COLO668 (cell line): ENCODE data around the gene DGKQ.
"Not testable (repeated sequence)": the region's sequence is repeated elsewhere in the genome, so short reads cannot be mapped to it uniquely, and the experiment has no call there.

Source experiments
- DNase-seq: peaks from one replicate; lab custom pipeline; 2025; ENCODE audit not compliant: unreplicated experiment; lab: John Stamatoyannopoulos, UW

Gene DGKQ

DNA sequence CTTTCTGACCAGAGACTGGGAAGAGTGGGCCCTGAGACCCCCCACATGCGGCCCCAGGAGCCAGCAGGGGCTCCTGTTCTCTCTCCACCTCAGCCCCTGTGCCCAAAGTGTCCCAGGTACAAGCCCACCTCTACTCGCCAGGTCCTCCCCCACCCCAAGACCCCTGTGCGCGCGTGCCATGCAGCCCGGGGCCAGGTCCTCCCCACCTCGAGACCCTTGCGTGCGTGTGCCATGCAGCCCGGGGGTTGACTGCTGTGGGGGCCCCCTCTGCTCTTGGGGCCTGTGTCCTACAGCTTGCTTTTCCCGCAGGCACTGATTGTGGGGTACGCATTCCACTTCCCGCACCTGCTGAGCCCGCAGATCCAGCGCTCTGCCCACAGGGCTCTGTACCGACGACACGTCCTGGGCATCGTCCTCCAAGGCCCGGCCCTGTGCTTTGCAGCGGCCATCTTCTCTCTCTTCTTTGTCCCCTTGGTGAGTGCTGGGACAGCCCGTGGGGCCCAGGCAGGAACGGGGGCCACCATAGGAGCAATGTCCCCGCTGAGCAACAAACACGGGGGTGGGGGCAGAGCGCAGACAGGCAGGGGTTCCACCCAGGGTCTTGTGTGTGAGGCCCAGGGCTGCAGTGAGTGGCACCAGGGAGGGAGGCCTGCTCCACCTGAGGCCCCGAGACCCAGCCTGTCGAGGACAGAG lies 20.3 kb downstream of the DGKQ start:
- DNase-seq: no peak

DNA sequence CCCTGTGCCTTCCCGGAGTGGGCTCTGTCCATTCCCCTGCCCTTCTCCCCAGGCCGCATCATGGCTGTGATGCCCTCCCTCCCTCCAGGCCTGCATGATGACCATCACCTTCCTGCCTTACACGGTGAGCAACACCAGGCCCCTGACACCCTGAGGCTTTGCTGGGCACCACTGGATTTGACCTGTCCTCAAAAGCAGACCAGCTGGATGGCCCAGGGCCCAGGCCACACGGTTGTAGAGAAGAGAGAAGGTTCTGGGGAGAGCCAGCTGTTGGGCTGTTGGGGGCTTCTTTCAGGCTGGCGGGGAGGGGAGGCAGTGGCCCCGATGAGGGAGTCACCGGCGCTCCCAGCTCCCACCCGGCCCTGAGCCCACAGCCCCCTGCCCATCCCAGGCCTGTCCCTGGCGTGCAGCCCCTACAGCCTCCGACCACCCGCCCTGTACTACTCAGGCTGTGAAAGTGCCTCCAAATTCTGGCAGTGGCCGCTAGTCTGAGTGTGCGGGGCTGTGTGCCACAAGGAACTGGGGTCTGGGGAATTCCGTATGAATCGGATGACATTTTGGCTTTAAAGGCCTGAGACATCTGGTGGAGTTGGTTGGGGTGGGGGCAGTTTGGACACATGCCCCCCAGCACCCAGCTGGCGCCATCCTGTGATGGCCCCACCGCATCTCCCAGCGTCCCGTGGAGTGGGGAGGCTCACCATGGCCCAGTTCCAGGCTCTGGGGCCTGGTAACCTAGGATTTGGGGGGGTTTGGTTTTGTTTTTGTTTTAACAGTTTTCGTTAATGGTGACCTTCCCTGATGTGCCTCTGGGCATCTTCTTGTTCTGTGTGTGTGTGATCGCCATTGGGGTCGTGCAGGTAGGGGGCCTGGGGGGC lies 21.5 kb downstream of the DGKQ start:
- DNase-seq: no peak

DNA sequence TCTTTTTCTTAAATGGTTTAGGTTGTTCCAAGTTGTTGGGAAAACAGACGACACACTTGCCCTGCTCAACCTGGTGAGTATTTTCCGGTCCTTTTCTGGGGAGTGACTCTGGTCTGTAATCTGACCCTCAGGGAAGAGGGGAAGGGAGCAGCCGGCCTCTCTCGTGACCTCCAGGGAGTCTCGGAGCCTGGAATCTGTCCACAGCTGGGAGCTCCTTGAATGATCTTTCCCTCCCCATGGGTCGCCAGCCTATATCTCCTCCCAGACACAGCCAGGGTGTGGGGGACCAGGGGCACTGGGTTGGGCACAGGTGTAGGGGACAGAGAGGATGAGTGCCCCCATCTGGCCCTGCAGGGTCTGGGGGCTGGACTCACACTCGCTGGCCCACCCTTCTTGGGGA lies 22.2 kb downstream of the DGKQ start:
- no peak for DNase-seq

DNA sequence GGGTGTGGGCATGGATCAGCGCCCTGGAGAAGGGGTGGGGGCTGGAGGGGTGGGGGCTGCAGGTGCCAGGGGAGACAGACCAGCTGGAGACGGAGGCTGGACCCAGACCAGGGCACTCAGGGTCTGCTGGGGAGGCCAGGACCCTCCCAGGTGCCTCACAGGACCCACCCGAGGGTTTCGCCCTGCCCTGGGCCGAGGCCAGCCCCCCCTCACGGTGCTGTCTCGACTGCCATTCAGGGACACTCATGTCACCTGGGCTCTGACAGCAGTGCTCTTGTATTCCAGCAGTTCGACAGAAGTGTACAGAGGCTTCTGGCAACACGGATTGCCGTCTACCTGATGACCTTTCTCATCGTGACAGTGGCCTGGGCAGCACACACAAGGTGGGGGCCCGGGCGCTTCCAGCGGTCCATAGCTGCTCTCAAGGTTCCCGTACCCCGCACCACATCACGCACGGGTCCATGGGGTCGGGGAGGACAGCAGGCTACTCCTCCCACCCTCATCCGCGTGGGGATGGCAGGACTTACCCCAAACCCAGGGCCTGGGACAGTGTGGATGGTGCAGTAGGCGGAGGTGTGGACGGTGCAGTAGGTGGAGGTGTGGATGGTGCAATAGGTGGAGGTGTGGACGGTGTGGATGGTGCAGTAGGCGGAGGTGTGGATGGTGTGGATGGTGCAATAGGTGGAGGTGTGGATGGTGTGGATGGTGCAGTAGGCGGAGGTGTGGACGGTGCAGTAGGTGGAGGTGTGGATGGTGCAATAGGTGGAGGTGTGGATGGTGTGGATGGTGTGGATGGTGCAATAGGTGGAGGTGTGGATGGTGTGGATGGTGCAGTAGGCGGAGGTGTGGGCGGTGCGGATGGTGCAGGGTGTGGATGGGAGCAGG lies 23.0 kb downstream of the DGKQ start:
- no peak for DNase-seq

DNA sequence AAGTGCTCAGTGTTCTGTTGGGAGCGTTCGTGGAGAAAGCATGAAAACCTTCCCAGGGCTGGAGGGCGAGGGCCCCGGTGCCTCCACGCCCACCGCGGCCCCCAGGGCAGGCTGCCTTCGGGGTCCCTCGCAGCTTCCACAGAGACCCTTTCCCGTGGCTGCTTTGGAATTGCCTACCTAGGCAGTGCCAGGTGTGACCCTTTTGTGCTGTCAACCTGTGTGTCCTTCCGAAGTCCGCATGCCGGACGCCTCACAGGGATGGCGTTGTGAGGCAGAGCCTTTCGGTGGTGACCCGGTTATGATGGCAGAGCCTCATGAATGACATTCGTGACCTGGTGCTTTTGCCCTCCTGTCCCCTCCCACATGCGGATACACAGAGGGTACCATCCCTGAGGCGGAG lies 23.7 kb downstream of the DGKQ start:
- DNase-seq: no peak

DNA sequence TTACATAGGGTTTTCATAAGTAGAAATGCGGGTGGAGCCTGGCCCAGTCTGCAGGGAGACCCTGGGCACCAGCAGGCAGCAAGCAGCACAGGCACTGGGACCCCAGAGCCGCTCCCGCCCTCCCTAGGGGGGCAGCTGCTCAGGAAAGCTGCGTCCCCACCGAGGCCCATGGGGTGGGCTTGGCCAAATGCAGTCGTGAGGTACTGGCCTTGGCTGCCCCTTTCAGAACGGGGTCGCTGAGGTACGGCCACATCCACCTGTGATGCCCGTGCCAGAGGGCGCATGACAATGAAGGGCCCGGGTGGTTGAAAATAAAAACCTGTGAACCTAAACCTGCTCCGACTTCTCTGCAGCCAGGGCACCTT lies 24.5 kb downstream of the DGKQ start:
- no peak for DNase-seq

DNA sequence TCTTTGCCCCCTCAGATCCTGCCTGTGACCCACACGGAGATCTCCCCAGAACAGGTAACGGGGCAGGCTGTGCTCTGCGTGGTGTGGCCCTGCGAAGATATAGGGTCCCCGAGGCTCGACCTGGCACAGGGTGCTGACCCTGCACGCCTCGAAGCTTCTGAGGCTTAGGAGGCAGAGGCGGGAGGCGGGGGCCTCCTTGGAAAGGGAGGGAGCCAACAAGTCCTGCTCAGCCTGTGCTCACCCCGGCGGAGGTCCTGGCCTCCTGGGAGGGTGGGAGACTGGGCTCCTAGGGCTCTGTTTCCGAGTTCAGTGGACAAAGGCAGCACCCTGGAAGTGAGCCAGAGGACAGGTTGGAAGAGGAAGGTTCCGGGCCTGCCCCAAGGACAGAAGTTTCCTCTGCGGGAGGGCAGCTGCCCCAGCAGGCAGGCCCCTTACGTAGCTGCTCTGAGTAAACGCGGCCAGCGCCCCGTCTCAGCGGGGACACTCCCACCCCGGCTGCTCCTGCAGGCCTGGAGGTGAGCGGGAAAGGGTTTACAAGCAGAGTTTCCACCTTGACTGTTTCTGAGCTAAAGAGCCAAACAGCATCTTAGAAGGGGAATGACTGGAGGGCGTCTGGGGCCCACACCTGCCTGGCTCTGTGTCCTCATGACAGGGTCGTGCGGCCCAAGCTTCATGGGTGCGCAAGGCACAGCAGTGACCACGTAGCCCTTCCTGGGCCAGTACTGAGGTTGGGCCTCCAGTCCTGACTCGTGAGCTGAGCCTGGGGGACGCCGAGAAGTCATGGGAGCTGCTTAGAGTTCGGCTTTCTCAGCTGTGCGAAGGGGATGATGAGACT lies 25.1 kb downstream of the DGKQ start:
- DNase-seq: no peak

DNA sequence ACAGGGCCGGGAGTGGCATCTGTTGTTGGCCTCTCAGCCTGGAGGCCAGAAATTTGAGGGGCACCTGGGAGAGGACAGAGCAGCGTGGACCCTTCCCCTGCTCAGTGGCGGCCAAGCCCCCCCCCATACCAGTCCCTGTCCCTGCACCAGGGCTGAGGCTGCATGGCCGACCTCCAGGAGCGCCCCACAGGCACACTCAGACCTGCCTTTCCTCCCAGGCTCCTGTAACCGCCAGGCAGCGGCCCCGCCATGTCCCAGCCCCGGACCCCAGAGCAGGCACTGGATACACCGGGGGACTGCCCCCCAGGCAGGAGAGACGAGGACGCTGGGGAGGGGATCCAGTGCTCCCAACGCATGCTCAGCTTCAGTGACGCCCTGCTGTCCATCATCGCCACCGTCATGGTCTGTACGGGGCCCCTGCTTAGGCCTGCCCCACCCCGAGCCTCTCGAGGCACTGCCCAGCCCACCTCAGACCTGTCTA lies 25.8 kb downstream of the DGKQ start:
- no peak for DNase-seq

DNA sequence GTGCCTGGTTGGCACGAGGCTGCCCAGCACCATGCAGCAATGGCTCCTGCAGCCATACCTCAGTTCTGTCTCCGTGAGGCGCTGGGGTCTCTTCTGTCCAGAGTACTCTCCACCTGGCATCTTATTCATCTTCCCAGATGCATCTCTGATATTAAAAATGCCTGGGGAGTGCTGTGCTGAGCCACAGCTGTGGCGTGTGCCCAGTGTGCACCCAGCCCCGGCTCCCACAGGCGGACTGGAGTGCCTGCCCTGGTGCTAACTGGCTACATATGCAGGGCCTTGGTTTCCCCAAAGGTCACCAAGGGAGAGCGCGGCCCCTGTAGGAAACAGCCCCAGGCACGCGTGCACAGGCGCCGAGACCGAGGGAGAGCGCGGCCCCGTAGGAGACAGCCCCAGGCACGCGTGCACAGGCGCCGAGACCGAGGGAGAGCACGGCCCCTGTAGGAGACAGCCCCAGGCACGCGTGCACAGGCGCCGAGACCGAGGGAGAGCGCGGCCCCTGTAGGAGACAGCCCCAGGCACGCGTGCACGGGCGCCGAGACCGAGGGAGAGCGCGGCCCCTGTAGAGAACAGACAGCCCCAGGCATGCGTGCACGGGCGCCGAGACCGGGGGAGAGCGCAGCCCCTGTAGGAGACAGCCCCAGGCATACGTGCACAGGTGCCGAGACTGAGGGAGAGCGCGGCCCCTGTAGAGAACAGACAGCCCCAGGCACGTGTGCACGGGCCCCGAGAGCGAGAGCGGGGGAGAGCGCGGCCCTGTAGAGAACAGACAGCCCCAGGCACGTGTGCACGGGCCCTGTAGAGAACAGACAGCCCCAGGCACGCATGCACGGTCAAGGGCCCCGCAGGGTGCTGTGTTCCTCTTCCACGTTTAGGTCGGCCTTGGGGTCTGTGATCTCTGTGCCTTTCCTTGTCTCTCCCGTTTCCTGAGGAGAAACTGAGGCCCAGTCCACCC lies 26.6 kb downstream of the DGKQ start:
- DNase-seq: no peak

DNA sequence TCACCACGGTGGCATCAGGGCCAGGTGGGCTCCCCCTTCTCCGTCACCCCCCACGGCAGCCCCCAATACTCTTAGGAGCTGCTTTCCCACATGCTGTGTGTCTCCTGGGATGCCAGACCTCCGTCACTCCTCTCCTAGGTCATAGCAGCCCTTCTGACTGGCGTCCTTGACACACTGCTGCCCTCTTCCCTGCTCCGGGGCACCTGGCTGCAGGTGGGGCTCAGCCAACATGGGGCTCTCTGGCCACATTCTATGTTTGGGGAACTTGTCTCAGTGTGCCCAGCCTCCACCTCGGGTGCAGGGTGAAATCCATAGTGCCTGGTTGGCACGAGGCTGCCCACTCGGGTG lies 27.3 kb downstream of the DGKQ start:
- no peak for DNase-seq

DNA sequence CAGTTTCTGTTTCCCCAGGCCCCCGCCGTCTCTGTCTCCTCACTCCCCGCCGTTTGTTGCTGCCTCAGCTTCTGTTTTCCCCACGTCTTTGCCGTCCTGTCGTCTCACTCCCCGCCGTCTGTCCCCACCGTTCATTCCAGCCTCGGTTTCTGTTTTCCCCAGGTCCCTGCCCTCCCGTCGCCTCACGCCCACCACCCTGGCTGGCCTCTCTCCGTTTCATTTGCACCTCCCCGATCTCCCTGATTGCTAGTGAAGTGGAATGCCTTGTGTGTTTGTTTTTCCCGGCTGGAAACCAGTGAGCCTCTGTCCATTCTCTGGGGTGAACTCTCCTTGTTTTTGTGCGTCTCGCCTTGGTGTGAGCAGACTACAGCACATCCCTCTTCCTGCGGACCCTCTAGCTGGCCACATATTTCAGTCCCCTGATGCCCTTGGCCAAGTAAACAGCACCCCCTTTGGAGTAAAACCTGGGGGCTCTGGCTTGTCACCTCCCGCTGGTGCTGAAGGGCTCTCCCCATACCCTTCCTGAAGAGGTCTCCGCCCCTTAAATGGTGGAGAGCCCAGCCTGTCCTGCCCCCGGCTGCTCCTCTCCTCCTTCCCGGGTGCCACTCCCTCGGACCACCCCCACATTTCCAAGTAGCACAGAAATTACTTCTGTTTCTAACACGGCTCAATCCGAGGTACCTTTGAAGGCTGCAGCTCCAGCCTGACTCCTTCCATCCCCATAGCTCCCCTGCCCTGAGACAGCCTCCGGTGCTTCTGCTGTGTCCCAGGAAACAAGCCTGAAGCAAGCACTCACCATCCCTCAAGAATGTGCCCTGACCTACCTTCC lies 27.9 kb downstream of the DGKQ start:
- DNase-seq: no peak

DNA sequence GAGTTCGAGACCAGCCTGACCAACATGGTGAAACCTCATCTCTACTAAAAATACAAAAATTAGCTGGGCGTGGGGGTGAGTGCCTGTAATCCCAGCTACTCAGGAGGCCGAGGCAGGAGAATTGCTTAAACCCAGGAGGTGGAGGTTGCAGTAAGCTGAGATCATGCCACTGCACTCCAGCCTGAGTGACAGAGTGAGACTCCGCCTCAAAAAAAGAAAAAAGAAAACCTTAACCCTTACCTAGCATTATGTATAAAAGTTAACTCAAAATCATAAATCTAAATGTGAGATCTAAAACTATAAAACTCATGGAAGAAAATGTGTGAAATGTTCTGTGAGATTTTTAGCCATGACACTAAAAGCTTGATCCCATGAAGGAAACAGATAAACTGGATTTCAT lies 33.9 kb downstream of the DGKQ start:
- DNase-seq: not testable (repeated sequence)

DNA sequence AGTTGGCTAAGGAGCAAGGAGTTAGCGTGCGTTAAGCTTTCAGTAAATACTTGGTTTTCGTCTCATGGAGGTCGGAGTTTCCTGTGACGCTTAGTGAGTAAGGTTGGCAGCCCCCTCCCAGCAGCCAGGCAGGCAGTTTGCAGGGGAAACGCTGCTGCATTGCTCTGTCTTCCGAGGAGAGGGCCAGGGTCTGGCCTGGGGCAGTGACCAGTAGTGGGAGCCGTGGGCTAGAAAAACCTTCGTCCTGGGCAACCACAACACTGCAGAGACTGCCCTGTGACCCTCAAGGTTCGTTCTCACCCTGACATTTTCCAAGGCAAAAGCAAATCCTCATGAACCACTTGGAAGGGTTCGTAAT lies 40.7 kb downstream of the DGKQ start:
- DNase-seq: peak; percentile 32

DNA sequence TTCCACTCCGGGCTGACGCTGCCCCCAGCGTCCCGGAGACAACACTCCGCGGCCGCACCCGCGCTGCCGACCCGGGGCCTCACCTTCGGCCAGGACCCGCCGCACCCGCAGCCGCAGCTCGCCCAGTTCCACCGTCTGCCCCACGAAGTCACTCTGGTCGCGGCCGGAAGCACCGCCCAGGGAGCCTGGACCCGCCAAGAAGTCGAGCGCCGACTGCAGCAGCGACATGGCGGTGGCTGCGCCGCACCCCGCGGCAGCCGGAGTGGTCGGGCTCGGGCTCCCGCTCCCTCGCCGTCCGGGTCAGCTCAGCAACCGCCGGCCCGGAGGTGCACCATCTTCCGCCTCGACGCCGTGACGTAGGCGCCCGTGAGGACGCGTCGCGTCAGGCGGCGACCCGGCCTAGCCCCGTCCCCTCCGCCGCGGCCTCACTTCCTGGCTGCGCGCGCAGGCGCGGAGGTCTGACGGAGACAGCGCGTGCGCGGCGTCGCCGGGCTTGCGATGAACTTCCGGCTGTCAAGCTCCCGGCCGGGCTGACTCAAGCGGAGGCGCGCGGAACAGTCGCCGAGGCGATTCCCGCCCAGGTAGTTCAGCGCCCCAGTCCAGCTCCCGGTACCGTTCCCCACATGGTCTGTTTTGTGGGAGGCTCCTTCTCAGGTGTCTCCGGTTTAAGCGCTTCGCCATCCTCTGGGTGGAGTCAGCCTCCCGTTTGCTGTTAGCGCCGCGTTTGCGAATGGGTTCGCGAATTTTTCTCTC lies 41.2 kb downstream of the DGKQ start, which contains the start of the genes GAK and TMEM175:
Gene GAK, minus strand, starts transcription at position 357 of the 753 bp plus-strand sequence. Its CDS starts 129 bp downstream, at position 228.
Gene TMEM175, plus strand, starts transcription at position 501 of the 753 bp plus-strand sequence. CDS start 15,280 bp downstream, outside the sequence.
- peak; percentile 99 for DNase-seq

DNA sequence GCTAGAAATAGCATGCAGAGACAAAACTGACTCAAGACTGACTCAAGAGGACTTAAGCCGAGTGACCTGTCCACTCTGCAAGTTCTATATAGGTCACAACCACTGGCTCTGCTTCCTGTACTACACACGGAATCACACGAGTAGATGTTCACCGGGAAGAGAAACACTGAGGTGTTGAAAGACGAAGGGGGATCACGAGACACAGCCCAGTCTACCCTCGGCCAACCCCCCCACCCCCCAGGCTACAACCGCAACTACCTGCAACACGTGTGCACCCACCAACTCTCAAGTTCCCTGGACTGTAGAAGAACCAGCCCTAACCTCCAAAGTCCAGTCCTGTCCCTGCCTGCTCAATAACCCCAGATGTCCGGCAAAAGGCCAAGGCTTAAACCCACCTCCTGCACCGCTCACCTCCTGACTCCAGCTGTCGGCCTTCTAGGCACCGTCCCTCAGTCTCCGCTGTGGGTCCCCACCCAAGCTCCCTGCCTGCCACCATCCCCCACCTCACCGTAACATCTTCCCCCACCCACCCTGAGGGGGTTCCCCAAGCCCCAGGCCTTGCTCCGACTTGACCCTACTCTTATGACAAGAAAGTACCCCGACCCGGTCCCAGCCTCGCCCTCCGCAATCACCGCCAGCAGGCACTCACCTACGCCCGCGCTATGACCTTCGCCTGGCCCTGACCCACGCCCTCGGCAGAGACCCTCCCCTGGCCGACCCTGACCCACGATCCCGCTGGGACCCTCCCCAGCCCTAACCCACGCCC lies 42.0 kb downstream of the DGKQ start:
- peak; percentile 16 for DNase-seq

DNA sequence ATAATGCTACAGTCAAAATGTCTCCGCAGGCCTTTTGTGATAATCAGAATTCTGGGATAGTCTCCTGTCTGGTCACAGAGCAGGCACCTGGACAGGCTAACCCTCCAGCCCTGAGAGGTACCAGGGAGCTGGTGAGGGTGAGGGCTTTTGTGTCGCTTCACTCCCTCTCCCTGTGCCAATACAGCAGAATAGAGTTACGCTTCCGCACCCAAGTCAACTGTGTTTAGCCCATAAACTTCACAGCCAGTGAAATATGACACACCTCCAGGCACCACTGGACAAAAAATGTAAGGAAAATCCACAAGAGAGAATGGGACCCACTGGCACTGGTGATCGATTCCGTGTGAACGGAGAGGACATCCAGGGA lies 42.6 kb downstream of the DGKQ start:
- DNase-seq: peak; percentile 16

DNA sequence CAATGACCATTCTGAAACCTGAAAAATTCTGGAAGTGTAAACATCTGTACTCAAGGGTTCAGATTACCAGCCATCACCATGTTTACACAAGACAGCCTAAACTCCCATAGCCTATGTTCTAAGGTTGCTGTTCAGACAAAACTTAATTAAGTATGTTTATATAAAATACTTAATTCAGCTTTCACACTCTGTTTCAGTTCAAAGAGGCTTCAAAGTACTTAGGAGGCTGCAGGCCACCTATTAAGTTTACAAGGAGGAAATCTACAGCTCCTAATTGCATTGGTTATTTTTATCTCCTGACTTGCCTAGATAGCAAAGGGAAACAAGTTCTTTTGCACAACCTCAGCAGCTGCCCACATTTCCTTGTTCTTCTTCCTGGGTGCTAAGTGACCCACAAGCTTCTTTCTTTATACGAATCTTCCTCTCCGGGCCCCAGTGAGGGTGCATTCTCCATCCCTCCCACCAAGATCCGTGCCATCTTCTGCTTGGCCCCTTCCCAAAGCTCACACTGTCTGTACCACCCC lies 43.3 kb downstream of the DGKQ start:
- no peak for DNase-seq
